GM19438 (cell line): ENCODE data around the gene GRID1.

Experiments
- ATAC-seq: cut with Tn5 transposase; IDR thresholded peaks from one replicate; pipeline ENCODE4 v1.9.1; 2021; ENCODE audit warnings: low read depth; ENCODE audit not compliant: unreplicated experiment

GRID1 gene

GRCh38 chr10:86219271-86219670, 147.3 kb downstream of the GRID1 start:
- ATAC-seq, result no peak

GRCh38 chr10:86218842-86219241, 147.8 kb downstream of the GRID1 start:
- no peak for ATAC-seq

DNA sequence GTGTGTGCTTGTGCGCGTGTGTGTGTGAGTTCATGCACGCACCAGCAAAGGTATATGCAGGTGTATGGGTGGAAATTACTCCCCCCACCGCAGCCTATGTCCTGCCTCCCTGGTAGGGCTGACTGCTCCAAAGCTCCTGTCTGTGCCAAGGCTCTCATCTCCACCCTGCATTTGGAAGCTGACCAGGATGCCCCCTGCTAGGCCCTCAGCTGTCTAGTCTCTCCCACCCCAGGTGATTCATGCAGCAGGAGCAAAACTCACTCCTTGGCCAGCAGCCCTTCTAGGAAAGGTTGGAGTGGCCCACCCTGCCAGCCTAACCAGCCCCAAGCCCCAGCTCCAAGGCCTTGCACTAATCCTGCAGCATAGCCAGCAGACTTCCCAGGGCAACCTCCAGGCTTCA, 148.4 kb downstream of the GRID1 start:
- ATAC-seq, result no peak

DNA sequence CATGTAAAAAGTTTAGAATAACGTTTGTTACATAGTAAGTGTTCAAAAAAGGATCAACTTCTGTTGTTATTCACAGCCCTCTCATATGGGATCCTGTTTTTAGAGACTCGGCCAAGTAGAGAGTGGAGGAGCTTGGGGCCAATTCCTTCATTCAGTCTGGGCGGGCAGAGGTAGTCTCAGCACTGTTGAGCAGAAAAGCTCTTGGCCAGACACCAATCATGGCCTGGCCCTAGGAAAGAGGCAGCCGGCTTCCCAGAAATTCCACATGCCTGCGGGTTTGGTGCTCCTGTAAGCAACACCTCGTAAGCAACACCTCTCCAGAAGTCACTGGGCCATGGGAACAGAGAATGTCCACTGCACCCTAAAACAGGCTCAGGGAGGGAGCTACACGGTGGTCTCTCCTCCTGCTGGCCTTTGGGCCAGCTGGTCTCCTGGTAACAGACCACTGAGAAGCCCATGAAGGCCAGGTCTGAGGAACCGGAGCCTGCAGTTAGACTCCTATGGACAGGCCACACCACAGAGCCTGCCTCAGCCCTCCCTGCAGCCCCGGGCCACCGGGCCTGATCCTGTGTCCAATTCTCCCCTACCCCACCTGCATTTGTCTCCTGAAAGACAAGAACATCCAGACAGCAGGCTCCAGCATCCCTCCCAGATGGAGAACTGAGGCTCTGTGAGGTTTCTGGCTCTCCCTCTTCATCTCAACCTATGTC, 149.1 kb downstream of the GRID1 start:
- ATAC-seq, result no peak

- no peak for ATAC-seq
These were observed 149.7 kb downstream of the GRID1 start for GRCh38 chr10:86216886-86217285.

- ATAC-seq, result no peak
These were observed 150.9 kb downstream of the GRID1 start for GRCh38 chr10:86215712-86216111.

DNA sequence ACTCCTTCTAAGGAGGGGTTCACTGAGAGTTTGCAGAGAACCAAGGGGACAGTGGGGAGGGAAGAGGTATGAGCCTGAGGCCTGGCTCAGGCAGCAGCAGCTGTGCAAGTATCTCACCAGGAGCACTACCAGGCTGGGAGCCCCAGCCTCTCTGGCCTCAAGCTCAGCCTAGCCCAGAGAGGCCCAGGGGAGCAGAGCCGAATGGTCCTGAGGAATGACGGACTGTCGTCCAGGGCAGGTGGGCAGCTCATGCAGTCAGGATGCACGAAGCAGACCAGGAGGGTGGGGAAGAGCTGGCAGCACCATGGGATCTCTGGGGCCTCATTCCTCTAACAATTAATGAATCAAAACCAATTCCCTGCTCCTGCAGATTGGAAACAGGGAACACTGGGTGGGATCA, 151.5 kb downstream of the GRID1 start:
- no peak for ATAC-seq

- ATAC-seq, result no peak
These were observed 153.4 kb downstream of the GRID1 start for GRCh38 chr10:86213148-86213547.

GRCh38 chr10:86212391-86212700, 154.2 kb downstream of the GRID1 start:
- no peak for ATAC-seq

DNA sequence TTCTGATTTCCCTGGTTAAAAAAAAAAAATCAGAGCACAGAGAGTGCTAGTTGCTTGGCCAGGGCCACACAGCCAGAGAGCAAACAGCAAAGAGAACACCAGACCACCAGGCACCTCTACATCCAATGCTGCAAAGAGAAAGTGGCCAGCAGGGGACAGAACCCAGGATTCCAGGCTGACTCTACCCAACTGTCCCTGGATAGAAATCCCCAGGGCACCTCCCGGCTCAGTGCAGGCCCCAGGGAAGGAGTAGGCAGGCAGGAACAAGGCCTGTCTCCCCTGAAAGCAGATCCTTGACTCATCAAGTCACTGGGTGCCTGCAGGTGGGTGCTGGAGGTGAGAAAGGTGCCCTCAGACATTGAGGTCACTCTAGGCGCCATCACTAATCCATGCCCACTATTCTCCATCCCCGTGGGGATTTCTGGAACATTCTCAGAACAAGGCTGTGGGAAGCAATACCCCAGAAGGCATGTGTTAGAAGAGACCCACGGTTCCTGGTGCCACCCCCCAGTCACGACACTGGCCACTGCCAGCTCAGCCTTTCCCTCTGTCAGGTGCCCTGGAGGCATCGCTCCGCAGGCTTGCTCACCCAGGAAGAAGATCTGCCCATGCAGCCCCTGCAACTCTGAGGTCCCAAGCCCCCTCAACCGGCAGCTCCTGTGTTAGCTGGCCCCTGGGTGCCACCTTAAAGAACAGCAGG, 154.8 kb downstream of the GRID1 start:
- ATAC-seq, result no peak

- ATAC-seq, result no peak
These were observed 156.2 kb downstream of the GRID1 start for GRCh38 chr10:86210416-86210815.

DNA sequence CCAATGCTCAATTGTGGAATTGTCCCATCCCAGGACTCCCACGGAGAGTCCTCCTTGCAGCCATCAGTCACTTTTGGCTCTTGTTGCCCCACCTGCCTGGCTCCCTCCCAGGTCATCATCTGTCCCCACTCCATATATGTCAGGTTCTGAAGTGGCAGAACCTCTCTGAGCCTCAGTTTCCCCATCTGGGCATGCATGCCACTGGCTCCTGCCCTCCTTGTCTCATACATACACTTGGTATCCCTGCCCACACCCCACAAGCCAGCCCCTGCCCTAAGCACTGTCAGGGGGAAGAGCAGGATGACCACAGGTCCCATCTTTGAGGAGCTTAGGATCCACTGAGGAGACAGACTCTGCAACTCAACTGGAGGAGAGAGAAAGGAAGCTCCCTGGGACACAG, 156.9 kb downstream of the GRID1 start:
- no peak for ATAC-seq

DNA sequence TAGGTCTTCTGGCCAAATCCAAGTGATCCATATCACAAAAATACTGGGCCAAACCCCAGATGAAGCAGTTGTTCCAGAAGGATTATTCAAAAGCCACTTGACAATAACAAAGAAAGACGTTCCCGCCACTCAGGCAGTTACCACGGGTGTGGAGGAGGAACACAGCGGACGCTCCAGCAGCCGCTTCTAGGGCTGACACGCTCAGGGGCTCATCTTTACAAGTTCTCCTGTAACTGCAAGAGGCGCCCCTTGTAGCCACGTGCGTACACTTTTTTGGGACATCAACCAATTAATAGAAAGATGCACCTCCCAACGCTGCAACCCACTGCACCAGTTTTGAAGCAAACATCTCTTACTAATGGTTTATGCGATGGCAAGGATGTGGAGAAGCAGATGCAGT, 159.4 kb downstream of the GRID1 start:
- ATAC-seq, result no peak

DNA sequence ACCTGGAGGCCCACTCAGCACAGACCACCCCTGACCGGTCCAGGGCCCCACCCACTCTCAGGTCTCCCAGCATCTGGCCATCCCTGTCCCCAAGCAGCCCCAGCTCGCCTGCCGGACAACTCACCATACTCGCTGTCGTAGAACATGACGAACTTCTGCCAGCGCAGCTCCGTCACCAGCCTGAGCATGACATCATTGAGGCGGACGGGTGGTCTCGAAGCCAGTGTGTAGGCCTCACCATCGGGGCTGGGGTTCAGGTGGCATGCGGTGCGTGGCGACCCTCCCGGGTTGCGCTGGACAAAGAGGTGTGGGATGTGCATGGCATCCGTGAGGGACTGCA, 160.4 kb downstream of the GRID1 start:
- ATAC-seq, result no peak

GRCh38 chr10:86205306-86206239, 161.0 kb downstream of the GRID1 start:
- no peak for ATAC-seq

- no peak for ATAC-seq
These were observed 161.9 kb downstream of the GRID1 start for GRCh38 chr10:86204421-86205305.

DNA sequence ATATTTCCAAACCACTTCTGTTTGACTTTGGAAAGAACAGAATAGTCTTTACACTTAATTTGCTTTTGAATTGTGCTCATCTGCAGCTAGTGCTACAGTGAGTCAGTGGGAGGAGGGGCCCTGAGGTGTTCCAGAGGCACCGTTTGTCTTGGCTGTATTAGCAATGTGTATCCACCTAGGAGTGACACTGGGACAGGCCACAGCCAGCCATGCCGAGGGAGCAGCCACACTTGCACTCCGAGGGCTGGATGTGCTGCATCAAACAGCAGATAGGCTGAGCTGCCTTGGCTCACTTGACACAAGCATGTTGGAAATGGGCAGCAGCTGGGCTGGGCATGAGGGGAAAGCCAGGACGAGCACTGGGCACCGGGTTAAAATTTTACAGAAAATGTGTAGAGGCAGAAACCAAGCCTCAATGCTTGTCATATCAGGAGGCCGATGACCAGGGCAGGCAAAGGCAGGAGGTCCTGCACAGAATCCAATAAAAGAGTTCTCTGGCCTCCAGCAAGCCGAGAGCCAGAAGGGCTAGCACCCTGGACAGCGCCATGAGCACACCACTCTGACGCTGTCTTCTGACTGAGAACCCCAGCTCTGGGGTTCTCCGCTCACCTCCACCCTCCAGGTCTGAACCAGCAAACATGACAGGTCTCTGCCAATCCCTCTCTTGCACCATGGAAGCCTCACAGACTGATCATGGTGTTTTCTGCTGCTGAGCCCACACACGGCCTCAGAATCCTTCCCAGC, 163.3 kb downstream of the GRID1 start:
- no peak for ATAC-seq

DNA sequence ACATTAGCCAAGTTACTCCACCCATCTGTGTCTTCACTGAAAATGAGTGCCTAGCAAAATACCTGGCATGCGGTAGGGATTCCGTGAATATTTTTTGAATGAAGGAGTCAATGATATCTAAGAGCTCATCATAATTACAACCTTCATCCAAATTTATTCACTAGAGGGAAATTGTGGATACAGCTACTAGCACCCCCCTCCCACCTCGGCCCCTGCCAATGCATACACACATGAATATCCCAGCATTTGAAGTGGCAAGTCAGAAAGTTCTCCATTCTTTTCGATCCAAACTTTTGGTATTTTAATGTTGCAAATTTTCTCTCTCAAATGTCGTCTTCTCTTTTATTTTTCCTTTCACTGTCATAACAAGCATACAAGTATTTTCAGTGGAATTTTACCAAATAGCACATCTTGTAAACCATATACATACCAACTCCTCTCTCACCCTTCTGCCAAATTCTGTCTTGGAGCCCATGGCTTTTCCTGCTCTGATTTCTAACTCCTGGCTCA, 164.3 kb downstream of the GRID1 start:
- no peak for ATAC-seq

DNA sequence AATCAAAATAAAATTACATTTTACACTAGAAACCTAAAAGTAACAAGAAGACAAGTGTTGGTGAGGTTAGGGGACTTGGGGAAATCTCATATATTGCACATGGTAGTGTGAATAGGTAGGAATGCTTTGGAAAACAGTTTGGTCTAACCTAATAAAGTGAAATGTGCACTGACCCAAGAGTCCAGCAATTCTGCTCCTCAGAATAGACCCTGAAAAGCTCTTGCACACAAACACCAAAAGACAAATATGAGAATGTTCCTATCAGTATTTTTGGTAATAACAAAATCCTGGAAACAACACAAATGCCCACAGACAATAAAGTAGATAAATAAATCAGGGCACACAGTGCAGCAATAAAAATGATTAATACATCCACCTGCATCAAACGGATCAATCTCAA, 165.7 kb downstream of the GRID1 start:
- ATAC-seq, result no peak

- ATAC-seq, result no peak
These were observed 166.3 kb downstream of the GRID1 start for GRCh38 chr10:86200269-86200668.
